ENCODE measurements around the gene IFT122.

Gene IFT122

GRCh38 chr3:129561619-129562248 is 121.7 kb downstream of the IFT122 start:
- FAIRE-seq, result no peak

- no peak for FAIRE-seq
Measured at GRCh38 chr3:129562803-129563202, 122.8 kb downstream of the IFT122 start.

- no peak for FAIRE-seq
Measured at GRCh38 chr3:129563332-129563731, 123.3 kb downstream of the IFT122 start.

GRCh38 chr3:129563850-129564535 is 124.0 kb downstream of the IFT122 start:
- FAIRE-seq, result no peak

- FAIRE-seq, result no peak
Measured at GRCh38 chr3:129564981-129565644, 125.1 kb downstream of the IFT122 start.

GRCh38 chr3:129565902-129566301 is 125.9 kb downstream of the IFT122 start:
- FAIRE-seq, result no peak

- no peak for FAIRE-seq
Measured at GRCh38 chr3:129567176-129567705, 127.2 kb downstream of the IFT122 start.

GRCh38 chr3:129567939-129568338 is 127.9 kb downstream of the IFT122 start:
- no peak for FAIRE-seq

- no peak for FAIRE-seq
Measured at GRCh38 chr3:129569856-129570255, 129.8 kb downstream of the IFT122 start.
